Mammary epithelial cell (primary cell): Measurements from ENCODE around the gene MSH4.
"Not testable (repeated sequence)": the region's sequence is repeated elsewhere in the genome, so short reads cannot be mapped to it uniquely, and the experiment has no call there.

Experiments
- EZH2 ChIP-seq: IDR thresholded peaks from 2 replicates; pipeline ENCODE4 v1.6.1; 2012; ENCODE audit warnings: low read length, inconsistent platforms, borderline replicate concordance
- TF ChIP-seq, protein P1 (sequence below), 2 donors: IDR thresholded peaks in 1 of 2; conservative IDR thresholded peaks in 1 of 2; 2 replicates each; pipeline ENCODE4 v1.5.1; 2011 to 2012; ENCODE audit warnings: inconsistent platforms in 2 of 2, low read length in 2 of 2, mild to moderate bottlenecking in 2 of 2, control low read depth in 1 of 2, low read depth in 1 of 2; ENCODE audit not compliant: insufficient read depth in 1 of 2; ENCODE audit errors: extremely low read depth in 1 of 2

GRCh38 chr1:75823596-75823995 is 26.9 kb downstream of the MSH4 start:
- TF ChIP-seq, protein P1, sequence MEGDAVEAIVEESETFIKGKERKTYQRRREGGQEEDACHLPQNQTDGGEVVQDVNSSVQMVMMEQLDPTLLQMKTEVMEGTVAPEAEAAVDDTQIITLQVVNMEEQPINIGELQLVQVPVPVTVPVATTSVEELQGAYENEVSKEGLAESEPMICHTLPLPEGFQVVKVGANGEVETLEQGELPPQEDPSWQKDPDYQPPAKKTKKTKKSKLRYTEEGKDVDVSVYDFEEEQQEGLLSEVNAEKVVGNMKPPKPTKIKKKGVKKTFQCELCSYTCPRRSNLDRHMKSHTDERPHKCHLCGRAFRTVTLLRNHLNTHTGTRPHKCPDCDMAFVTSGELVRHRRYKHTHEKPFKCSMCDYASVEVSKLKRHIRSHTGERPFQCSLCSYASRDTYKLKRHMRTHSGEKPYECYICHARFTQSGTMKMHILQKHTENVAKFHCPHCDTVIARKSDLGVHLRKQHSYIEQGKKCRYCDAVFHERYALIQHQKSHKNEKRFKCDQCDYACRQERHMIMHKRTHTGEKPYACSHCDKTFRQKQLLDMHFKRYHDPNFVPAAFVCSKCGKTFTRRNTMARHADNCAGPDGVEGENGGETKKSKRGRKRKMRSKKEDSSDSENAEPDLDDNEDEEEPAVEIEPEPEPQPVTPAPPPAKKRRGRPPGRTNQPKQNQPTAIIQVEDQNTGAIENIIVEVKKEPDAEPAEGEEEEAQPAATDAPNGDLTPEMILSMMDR (conservative IDR thresholded peaks at IDR 0.05 in 1 of 2, IDR thresholded peaks at IDR 0.05 in 1 of 2; ENCODE audit: extremely low read depth in 1 of 2, insufficient read depth in 1 of 2, low read depth in 1 of 2, low read length in 2 of 2) = not testable (repeated sequence)
- not testable (repeated sequence) for TF ChIP-seq EZH2
